Aorta (tissue), 5 donors: ENCODE data around the gene GOLGA6A. TPM values are rescaled to one million over a fixed set of nuclear protein-coding genes. Genes with fewer than 3 reads are reported as not detected.
A peak's percentile ranks its signal among the peaks of the same experiment; 100 is the strongest.
"Not testable (repeated sequence)": the region's sequence is repeated elsewhere in the genome, so short reads cannot be mapped to it uniquely, and the experiment has no call there.

Source experiments
- ATAC-seq: fragments of 200-7000 bp; cut with Tn5 transposase; one replicate; pipeline ENCODE4 v1.9.1; 2022; ENCODE audit warnings: moderate library complexity; ENCODE audit not compliant: low FRiP score
- DNase-seq, 2 donors: peaks; one replicate each; pipeline ENCODE4 v3.0.0-alpha.2; 2020
- H3K27ac ChIP-seq, 2 donors: one replicate each; pipeline ENCODE4 v1.5.1; 2013; ENCODE audit warnings: low read length in 2 of 2, mild to moderate bottlenecking in 2 of 2, moderate library complexity in 2 of 2, control low read depth in 1 of 2, inconsistent platforms in 1 of 2, low read depth in 1 of 2
- H3K27me3 ChIP-seq, 2 donors: one replicate each; pipeline ENCODE4 v1.6.1; 2013; ENCODE audit warnings: control low read depth in 1 of 2, low read length in 1 of 2, mild to moderate bottlenecking in 1 of 2, moderate library complexity in 1 of 2; ENCODE audit not compliant: insufficient read depth in 2 of 2, control insufficient read depth in 1 of 2
- H3K36me3 ChIP-seq, 2 donors: one replicate each; pipeline ENCODE4 v1.6.1; 2013; ENCODE audit warnings: control low read depth in 1 of 2, low read length in 1 of 2, mild to moderate bottlenecking in 1 of 2; ENCODE audit not compliant: insufficient read depth in 2 of 2, control insufficient read depth in 1 of 2
- H3K4me1 ChIP-seq, 2 donors: one replicate each; pipeline ENCODE4 v1.6.1; 2013; ENCODE audit warnings: low read length in 2 of 2, control low read depth in 1 of 2, mild to moderate bottlenecking in 1 of 2, moderate library complexity in 1 of 2; ENCODE audit not compliant: insufficient read depth in 2 of 2, control insufficient read depth in 1 of 2
- H3K4me3 ChIP-seq, 2 donors: one replicate each; pipeline ENCODE4 v1.5.1; 2013; ENCODE audit warnings: low read length in 2 of 2, control low read depth in 1 of 2, mild to moderate bottlenecking in 1 of 2
- H3K9me3 ChIP-seq: one replicate; pipeline ENCODE4 v1.6.1; 2013; ENCODE audit warnings: mild to moderate bottlenecking, low read length; ENCODE audit not compliant: control insufficient read depth
- WGBS, 2 donors: extraction: QIAGEN DNeasy Blood & Tissue Kit; methylation state at CpG; one replicate each; pipeline ENCODE4 v1.1.7; 2013; 5-methylcytosine and 5-hydroxymethylcytosine counted together
- intact Hi-C, 2 donors: fragments of 100-400 bp; cut with DNase I; formaldehyde crosslinking; loops; one replicate each; pipeline versions ENCODE4 v1.14.2 to v1.15.0; 2022
- polyA plus RNA-seq, 2 donors: library from polyadenylated mRNA; stranded (reverse); fragments of 200-250 nt; gene quantifications; one replicate each; pipeline ENCODE4 v1.2.3, GENCODE V29; 2013
- total RNA-seq, 2 donors: library from RNA; stranded (reverse); fragmentation: NEBNext Ultra II Directional; extraction: Animal tissue kit (Norgen Biotek cat#: 25700); gene quantifications; one replicate each; pipeline ENCODE4 v1.2.1, GENCODE V29; 2021
- donor health status: healthy with polysubstance abuse.
- donor health status: Bipolar disorder and iron deficiency.
- donor health status: DM: no; HTN: no; CAD: no.
- donor health status: DM: no; HTN: no; CAD: no.
- donor health status: DM: yes; HTN: yes; CAD: no.

Gene GOLGA6A
- total and polyA plus RNA-seq, 4 donors, result not detected

DNA sequence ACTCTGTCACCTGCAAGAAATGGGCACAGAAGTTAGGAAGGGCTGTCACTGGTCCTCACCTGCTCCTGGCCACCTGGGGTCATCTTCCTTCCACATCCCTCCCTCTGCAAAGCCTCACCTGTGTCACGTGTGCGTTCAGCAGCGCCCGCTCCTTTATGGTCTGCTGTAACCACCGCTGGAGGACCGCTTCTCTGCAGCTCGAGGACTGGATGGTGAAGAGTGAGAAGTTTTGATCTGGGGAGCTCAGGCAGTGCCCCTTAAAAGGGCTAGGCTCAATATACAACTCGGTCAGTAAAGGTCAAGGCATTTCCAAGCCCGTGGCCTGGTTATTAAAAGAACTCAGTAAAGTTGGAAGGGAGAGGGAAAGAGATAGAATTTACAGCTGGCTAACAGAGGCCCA lies 6.6 kb downstream of the GOLGA6A start:
- H3K4me1 ChIP-seq, intact Hi-C loops, H3K36me3 ChIP-seq, ATAC-seq, H3K27me3 ChIP-seq, H3K27ac ChIP-seq, H3K4me3 ChIP-seq, H3K9me3 ChIP-seq: not testable (repeated sequence)
- WGBS, 2 donors, result 82% methylated on average over 9 of the region's 9 CpGs
- peak in 1 of 2 donors; percentile 65 for DNase-seq

DNA sequence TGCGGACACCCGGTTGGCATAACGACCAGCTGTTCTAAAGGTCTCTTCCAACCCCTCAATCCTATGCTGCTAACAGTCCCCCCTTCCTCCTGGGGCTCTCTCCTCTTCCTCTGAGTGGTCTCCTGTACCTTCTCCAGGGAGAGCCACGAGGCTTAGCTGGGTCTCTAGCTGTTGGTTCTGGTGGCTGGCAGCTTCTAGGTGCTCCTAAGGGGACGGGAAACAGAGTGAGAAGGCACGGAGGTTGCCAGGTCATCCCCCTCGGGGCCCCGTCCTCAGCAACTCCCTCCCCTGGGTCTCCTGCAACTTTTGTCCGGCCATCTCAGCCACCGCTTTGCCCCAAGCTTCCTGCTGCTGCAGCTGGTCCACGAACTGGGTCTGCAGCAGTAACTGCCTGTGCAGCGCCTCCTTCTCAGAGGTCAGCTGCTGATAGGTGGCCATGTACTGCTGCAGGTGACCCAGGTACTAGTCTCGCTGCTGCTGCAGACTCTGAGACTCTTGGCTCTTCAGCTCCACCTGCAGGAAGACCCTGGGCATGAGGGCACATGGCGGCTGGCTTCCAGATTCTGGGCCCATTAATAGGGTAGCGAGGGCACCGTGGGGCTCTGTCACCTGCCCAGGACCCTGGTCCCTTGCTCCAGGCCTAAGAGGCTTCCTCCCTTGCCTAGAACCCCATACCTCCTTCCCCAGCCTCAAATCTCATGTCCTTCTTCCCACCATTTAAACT lies 9.6 kb downstream of the GOLGA6A start:
- H3K27ac ChIP-seq, H3K9me3 ChIP-seq, intact Hi-C loops, H3K27me3 ChIP-seq, ATAC-seq, H3K36me3 ChIP-seq, H3K4me3 ChIP-seq, H3K4me1 ChIP-seq: not testable (repeated sequence)
- WGBS, 2 donors, result 45 to 48% methylated on average over 7 to 9 of the region's 16 CpGs
- DNase-seq, result peak; percentile 43 to 75

DNA sequence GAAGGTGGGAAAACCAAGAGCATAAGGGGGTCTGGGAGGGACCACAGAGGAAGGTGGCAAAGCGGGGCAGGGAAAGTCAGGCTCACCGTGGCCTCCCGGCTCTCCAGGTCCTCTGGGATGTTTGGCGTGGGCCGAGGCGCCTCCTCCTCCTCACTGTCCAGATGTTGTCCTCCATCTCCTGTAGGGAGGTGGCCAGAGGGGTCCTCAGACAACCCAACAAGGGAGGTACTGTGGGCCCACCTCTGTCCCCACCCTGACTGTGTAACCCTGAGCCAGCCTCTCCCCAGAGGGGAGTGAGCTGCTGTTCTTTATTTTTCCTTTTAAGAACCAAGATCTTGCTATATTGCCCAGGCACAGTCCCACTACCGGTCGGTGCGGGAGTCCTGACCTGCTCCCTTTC lies 10.2 kb downstream of the GOLGA6A start:
- H3K27ac ChIP-seq, H3K4me3 ChIP-seq, H3K4me1 ChIP-seq, intact Hi-C loops, DNase-seq, H3K27me3 ChIP-seq, ATAC-seq, H3K36me3 ChIP-seq, H3K9me3 ChIP-seq: not testable (repeated sequence)
- no CpG with 5 or more reads among the region's 9 CpGs for WGBS, 2 donors

DNA sequence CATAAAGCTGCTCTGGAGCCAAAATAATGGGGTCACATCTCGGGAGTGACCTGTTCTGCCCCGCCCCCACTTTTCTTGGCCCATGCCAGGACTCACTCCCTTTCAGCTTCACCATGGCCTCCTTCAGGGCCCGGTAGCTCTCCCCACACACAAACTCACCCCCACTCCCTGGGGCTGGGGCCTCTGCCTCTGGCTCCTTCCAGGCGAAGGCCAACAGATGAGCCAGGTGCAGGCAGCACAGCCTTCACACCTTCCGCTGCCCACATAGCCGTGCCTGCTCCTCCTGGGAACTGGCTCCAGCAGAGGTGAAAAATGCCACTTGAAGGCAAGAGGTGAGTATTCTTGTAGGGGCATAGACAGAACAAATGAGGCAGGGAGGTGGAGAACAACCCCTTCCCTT lies 10.7 kb downstream of the GOLGA6A start:
- H3K9me3 ChIP-seq, H3K4me1 ChIP-seq, ATAC-seq, intact Hi-C loops, H3K4me3 ChIP-seq, H3K27me3 ChIP-seq, H3K27ac ChIP-seq, H3K36me3 ChIP-seq: not testable (repeated sequence)
- 86 to 89% methylated on average over 4 of the region's 6 CpGs for WGBS, 2 donors
- peak; percentile 35 to 72 for DNase-seq

DNA sequence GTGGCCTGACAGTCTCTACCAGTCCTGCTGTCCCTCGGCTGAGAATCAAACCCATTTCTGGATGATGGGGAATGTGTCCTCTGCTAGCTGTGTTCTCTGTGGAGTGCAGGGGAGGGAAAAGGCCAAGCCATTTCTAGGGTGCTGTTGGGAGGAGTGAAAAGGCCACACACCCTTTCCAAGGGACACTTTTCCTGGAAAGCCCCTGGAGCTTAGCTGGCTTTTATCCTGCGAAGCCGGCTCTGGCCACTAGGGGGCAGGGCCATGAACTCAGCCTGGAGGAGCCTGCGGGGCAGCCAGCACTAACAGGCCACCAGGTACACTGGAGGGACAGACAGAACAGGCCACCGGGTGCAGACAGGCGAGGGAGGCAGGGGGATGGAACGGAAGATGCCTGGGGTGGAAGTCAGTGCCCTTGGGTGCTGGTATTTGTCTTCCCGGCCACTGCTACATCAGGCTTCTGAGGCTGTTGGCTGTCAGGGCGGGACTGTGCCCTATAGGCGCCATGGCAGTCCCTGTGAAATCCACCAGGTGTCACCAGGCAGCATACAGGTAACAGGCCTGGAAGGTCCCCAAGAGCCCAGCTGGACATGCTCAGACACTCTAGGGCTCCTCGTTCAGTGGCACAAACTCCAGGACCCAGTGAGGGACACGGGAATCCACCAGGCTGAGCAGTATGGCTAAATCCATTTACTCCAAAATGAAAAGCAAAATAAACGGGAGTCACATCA lies 16.5 kb downstream of the GOLGA6A start:
- intact Hi-C loops, H3K4me1 ChIP-seq, H3K4me3 ChIP-seq, H3K27me3 ChIP-seq, H3K9me3 ChIP-seq, H3K27ac ChIP-seq, H3K36me3 ChIP-seq: not testable (repeated sequence)
- WGBS, 2 donors, result 30 to 41% methylated on average over 6 to 8 of the region's 13 CpGs
- DNase-seq (peak; percentile 59 to 82), ATAC-seq (peak; percentile 66)

DNA sequence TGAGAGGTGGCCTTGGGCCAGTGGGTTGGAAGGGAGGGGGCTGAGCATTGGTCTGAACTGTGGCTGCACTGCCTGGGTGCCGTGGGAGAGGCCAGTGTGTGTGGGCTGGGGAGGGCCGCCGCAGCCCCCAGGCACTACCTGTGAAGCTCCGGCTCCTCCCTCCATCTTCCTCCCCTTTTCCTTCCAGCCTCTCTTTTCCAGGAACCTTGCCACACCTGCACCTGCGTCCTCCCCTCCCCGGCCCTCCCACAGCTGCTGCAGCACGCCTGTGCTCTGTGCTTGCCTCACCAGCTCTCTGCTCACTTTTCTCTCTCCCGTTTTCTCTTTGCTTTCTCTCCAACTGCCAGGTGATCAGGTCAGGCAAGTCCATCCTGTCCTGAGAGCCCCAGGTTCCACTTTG lies 17.5 kb downstream of the GOLGA6A start:
- DNase-seq, result peak; percentile 34 to 66
- not testable (repeated sequence) for ATAC-seq
- 84 to 86% methylated on average over 8 of the region's 8 CpGs for WGBS, 2 donors

DNA sequence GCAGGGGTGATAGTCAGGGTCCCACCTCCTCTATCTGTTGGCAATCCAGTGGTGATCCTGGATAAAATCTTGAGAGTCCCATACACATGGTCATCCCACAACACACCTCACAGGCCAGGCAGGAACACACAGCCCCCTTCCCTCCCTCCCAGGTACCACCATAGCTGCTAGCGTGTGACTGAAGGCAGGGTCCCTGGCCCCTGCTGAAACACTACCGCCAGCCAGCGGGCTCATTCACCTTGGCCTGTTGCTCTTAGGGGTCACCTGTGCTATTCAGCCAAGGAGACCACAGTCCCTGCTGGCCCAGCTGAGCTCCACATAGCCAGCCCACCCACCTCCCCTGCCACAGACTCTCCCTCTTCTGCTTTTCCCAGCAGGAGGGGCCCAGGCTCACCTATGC lies 18.2 kb downstream of the GOLGA6A start:
- H3K27ac ChIP-seq, H3K36me3 ChIP-seq, H3K4me1 ChIP-seq, H3K9me3 ChIP-seq, intact Hi-C loops, H3K4me3 ChIP-seq, H3K27me3 ChIP-seq, ATAC-seq: not testable (repeated sequence)
- peak in 1 of 2 donors; percentile 18 for DNase-seq
- WGBS, 2 donors, result 95 to 100% methylated on average over 3 of the region's 3 CpGs

More for the DNA sequence above, 17.5 kb downstream of the GOLGA6A start:
- intact Hi-C loops, H3K9me3 ChIP-seq, H3K27ac ChIP-seq, H3K27me3 ChIP-seq, H3K36me3 ChIP-seq, H3K4me3 ChIP-seq, H3K4me1 ChIP-seq: not testable (repeated sequence)

DNA sequence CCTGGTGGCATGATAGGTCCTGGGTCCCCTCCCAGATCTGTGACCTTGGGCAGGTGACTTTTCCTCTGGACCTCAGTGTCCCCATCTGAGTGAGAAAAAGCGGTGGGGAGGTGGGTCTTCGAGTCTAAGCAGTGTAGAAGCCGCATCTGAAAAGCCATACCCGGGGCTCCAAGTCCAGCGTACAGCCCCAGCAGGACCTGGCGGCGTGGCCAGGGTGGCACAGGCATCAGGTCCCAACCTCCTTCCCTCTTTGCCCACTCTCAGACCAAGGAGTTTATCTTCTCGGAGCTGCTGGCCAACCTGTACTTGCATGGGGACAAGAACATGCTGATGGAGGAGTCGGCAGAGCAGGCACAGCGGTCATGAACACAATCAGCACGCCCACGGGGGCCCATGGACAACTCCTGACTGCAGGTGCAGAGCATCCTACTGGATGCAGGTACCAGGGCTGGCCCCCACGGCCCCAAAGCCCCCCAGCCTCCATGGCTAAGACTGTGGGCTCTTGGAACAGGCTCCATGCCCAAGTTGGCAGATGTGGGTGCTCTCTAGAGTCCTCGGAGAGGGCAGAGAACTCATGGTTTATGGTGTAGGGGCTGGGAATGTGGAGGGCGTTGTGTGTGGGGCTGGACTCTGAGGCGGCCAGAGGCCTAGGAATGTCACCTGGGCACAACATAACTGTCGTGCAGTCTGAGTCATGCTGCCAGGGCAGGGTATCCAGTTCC lies 18.8 kb downstream of the GOLGA6A start:
- ATAC-seq, result peak; percentile 60

More for the DNA sequence above, 18.8 kb downstream of the GOLGA6A start:
- H3K36me3 ChIP-seq, intact Hi-C loops, H3K4me3 ChIP-seq, H3K9me3 ChIP-seq, DNase-seq, H3K27ac ChIP-seq, H3K4me1 ChIP-seq, H3K27me3 ChIP-seq: not testable (repeated sequence)
- WGBS, 2 donors, result 80 to 93% methylated on average over 7 to 12 of the region's 17 CpGs
